LoVo (cell line): ENCODE results near the gene ZNHIT1.

ENCODE experiments used
- DNase-seq: peaks from one replicate; pipeline ENCODE4 v3.0.0-alpha.2; 2016; ENCODE audit warnings: low spot score

ZNHIT1 gene

DNA sequence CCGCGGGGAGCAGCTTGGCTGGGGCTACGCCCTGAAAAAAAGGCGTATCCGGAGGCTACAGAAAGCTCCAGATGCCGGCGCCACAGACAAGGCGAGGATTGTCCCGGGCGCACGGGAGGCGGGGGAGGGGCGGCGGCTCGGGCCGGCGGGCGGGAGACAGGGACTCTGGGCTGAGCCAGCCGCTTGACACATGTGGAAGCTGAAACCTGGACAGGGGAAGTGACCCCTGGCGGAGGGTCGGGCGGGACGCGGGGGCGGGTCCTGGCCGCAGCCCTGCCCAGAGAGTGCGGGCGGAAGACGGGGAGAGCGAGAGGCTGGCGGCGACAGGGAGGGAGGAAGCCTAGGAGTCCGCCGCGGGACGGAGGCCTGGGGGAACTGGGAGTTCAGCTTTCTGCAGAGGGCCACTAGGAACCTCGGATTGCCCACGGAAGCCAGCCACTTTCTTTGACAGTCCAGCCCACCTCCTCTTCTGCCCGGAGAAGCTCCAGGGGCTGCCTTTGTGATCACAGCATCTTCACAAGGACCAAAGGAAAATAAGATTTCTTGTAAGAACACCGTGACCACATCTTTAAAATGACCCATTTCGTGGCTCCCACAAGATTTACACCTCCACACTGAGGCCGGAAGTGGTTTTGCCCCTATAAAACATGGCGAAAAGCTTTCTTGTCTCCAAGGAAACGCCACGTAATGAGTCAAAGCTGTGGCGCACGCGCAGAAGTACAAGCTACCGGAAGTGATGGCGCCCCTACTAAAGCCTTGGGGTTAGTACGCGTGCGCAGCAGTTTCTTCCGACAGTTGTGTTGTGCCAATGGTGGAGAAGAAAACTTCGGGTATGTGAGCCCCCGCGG is at the start of gene ZNHIT1, which contains the start of gene PLOD3:
ZNHIT1 (plus strand) TSS at position 778 of the 848 bp plus-strand sequence; CDS start at position 809, 31 bp downstream.
PLOD3 (minus strand) TSS at position 194 of the 848 bp plus-strand sequence. CDS start 307 bp downstream, outside the sequence.
- peak; percentile 100 for DNase-seq

DNA sequence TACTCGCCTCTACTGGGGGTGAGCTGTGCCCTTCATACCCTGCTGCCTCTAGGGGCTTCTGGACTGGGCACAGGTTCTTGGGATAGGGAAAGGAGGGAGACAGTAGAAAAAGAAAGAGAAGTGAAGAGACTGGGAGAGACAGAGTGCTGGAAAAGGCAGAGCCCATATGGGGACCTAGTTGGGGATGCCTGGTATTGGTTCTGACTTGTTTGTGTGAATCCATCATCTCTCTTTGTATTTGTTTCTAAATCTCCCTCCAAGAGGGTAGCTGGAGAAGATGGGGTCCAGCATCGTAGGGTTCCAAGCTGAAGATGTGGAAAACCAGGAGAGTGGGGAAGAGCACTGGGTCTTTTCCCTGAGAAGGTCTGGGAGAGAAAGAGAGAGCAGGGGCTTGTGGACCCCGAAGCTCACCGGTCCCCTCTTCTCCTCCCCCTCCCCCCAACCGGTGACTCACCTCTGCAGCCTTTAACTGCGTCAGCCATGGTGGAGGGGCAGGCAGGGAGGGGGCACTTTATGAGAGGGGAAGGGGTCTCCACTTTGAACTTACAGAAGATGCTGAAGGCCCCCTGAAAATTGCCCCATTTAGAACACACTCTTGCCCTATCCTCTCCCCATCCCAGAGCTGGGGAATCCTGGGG is 49.4 kb upstream of the ZNHIT1 start:
- DNase-seq, result no peak

DNA sequence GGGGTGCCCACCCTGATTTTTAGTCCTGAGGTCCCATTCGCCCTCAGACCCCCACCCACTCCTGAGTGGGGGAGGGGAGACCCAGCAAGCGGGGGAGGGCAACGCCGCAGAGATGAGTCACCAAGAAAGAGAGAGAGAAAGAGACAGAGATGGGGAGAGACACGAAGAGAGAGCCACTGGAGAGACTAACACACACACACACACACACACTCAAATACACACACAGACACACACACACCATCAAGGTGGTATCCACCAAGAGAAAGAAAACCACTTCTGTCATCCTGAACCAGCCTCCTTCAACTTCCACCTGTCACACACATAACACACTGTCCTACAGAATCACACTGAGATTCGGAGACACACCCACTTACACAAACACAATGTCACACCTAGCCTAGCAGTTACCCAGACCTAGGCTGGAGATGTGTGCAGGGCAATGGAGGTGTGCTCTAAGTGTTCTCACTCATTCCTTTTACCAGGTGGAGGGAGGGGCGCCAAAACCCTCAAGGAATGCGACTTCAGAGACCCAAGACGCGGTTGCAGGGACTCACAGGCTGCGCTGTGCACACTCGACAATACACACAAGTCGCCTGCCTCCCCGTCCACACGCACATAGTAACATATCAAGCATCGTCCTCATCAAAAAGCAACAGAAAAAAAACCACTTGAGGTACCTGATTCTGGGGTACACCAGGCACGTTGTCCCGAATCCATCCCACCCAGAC is 48.7 kb upstream of the ZNHIT1 start:
- no peak for DNase-seq

DNA sequence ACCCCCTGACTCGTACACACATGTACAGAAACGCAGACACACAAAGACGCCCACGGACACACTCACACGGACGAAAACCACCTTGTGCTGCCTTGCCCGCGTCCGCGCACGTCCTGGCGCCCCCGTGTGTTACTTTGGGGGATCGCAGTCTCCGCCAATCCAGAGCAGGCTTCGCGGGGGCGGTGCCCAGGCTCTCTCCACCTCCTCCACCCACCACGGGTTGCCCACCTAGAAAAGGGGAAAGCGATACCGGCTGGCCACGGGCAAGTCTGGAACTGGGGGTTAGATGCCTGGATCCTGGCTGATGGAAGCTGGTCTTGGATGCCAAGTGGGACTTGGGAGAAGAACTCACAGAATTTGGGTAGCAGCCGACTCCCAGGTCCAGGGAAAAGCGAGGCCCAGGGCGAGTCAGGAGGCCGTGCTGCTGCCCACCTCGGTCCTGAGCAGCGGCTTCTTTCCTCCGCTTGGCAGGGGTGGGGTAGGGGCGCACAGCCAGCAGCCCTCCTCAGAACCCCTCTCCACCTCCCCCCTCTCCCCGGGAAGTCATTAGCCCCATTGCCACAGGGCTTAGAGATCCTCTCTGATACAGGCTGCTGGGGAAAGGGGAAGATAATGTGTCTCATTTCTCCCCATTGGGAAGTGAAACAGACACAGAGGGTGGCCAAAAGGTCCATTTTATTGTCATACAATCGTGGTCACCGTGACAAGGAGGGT is 48.0 kb upstream of the ZNHIT1 start:
- peak; percentile 75 for DNase-seq

DNA sequence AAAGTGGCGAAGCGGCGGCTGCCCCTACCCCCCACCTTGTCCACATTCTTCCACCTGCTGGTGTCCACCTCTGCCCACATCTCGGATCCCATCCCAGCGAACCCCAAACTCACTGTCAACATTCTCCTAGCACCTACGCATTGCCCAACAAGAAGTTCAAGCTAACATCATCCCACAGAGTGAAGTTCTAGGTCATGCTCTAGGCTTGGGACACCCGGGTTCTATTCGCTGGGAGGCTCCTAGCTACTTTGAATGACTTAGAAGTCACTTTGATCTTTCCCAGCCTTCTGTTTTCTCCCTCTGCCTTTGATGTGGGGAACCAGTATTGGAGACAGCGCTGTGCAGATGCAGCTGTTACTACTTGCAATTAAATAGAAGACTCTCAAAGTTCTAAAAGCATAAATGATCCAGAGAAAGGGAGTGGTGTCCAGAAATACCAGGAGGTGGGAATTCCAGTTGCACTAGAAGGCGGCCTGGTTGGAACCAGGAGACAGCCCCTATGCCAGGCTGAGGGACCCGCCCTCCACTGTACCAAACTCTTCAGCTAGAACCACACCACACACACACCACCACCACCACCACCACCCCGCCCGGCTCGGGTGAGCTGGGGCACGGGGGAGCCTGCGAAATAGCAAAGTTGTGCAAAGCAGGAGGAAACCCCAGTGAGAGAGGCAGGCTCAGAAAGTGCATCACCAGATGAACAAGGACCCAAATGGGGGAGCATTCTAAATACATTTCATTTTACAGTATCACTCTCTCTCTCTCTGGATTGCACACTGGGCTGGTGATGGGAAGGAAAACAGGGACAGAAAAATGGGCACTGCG is 47.1 kb upstream of the ZNHIT1 start:
- DNase-seq, result no peak

DNA sequence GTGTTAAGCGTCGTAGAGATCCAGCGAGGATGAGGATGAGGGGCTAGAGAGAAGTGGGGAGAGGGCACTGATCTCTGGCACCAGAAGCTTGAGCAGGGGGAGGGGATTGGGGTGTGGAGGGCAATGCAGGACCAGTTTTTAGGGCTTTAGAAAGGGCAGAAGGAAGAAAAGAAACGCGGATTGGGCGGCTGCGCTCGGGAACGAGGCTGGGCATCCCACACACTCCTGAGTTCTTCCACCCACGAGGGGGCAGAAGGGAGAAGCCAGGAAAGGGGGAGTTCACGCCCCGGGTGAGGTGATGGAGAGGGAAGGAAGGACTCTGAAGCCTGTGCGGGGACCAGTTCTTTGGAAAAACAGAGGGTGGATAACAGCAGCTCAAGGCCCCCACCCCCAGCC is 46.5 kb upstream of the ZNHIT1 start:
- no peak for DNase-seq

DNA sequence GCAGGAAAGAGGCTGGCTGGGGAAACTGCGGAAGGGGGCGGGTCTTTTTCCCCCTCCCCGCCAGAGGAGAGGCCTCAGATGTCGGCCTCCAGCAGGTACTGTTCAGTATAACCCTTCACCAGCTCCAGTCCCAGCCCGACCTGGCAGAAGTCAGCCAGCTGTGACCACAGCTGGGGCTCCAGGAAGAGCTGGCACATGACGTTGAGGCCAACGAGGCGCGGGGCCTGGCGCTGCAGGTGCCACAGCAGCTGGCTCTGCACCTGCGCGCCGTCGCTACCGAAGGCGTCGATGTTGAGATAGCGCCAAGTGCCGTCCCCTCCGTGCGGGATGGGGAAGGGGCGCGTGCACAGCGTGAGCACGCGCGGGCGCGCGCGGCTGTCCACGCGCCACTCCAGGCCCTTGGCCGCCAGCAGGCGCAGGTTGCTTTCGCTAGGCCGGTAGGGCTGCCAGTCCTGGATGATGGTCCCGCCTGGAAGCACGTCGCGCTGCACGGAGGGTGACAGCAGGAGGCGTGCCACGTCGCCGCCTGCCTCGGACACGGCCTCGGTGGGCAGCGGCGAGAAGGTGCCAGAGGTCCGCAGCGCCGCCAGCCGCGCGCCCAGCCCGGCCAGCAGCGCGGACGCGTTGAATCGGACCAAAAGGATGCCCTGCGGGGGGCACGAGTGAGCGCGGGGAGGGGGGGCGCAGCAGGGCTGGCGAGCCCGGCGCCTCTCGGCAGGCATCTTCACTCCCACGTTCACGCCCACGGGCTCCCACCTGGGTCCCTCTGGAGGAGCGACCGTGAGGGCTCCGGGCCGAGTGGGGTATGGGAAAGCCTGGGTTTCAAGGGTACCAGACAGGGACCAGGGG is 45.7 kb upstream of the ZNHIT1 start:
- no peak for DNase-seq

DNA sequence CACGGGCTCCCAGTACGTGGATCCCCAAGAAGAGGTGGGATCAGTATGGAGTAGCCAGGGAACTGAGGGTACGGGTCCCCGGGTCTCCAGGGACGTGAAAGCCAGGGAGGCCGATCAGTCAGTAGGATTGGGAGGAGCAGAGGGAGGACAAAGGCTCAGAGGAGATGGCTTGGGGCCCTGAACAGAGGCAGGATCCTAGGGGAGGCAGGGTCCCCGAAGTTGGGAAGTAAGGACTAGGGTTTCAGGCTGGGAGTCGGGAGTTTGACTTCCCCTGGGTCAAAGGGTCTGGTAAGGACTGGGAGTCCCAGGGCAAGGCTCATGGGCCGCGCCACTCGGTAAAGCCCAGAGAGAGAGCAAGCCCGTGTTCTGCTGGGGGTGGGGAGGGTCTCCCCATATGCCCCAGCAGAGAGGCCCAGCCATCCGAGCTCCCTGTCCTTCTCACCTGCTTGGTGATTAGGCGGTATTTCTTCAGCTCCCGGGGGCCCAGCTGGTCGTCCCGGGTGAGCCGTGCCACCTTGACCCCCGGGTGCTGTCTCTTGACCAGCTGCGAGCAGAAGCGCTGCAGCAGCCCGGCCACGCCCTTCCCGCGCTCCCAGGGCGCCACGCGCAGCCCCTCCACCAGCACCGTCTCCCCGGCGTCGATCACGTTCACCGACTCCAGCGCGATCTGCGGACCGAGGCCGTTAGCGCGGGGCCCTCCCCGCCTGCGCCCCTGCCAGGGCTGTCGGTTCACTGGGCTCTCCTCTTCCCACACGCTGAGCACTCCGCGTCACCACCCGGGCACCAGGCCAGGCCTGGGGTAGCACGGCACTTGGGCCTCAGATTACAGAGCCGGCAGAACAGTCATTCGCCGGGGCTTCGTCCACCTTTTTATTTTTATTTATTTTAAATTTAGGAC is 44.9 kb upstream of the ZNHIT1 start:
- peak; percentile 74 for DNase-seq

DNA sequence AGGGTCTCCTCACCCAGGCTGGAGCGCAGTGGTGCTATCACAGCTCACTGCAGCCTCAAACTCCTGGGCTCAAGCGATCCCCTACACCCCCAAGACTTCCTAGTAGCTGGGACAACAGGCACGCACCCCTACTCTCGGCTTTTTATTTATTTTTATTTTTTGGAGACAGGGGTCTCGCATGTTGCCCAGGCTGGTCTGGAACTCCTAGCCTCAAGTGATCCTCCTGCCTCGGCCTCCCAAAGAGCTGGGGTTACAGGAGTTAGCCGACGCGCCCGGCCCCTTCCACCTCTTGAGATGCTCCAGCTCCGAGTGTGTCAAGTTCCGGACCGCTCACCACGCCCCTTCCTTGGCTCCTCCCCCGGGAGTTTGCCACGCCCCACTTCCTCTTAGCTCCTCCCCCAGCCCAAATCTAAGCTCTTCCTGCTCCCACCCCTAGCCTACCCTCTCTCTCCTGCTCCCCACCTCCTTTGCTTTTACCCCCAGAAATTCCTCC is 44.2 kb upstream of the ZNHIT1 start:
- DNase-seq, result peak; percentile 46

DNA sequence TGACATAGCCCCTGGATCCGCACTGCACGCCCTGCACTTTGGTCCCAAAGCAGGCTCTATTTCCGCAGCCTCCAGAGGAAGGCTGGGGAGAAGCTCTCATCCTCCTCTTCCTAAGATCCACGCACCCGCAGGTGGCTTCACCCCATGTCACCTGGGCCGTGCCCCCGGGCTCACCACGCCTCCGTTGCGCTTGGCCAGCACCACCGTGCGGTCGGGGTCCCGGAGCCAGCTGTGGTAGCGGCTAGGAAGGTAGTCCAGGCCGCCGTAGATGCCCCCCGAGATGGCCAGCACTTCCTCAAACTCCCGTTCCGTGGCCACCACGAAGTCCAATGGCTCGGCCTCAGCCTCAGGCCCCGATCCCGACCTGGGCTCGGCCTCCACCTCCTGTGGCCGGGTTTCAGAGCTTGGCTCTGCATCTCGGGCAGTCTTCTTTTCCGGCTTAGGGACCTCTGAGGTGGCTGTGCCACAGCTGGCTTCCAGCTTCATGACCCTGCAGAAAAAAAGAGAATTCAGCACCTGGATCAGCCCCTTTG is 43.6 kb upstream of the ZNHIT1 start:
- DNase-seq, result no peak

DNA sequence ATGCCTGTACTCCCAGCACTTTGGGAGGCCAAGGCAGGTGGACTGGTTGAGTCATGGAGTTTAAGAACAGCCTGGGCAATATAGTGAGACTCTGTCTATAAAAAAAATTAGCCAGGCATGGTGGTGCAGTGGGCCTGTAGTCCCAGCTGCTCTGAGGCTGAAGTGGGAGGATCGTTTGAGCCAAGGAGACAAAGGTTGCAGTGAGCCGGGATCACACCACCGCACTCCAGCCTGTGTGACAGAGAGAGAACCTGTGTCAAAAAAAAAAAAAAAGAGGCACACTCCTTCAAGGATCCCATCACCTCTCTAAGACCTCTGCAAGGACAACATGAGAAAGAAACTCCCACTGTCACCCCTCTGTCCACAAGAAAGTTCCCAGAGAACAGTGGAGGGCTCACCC is 42.3 kb upstream of the ZNHIT1 start:
- DNase-seq, result no peak

DNA sequence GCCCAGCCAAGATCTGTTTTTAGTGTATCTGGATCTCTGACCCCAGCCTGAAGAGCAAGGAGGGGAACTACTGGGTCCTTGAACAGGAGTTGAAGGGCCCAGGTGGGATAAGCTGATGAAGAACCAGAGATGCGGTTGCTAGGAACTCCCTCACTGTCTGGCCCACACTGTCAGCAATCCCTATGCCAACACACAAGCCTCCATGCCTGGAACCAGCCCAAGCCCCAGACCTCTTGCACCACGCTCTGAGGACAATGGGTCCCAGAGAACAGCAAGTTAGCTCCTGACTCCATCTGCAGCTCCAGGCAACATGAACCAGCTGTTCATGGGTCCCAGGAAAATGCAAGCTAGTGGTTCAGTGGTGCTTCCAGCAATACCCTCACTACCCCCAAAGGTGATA is 40.3 kb upstream of the ZNHIT1 start:
- no peak for DNase-seq

DNA sequence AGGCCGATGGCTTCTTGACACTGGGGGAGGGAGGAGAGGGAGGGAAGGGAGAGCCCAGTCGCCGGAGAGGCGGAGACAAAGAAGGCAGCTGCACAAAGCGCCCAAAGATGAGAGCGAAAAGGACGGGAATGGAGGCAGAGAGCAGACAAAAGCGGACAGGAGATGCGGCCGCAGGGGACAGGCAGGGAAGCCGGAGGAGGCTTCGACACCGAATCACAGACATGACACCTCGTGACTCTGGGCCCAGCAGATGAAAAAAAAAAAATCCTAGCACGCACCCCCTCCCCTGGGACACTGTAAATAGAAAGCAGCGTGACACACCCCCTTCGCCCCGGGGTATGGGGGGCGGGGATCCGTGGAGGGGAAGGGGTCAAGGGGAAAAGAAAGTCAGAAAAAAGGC is 38.8 kb upstream of the ZNHIT1 start:
- no peak for DNase-seq

DNA sequence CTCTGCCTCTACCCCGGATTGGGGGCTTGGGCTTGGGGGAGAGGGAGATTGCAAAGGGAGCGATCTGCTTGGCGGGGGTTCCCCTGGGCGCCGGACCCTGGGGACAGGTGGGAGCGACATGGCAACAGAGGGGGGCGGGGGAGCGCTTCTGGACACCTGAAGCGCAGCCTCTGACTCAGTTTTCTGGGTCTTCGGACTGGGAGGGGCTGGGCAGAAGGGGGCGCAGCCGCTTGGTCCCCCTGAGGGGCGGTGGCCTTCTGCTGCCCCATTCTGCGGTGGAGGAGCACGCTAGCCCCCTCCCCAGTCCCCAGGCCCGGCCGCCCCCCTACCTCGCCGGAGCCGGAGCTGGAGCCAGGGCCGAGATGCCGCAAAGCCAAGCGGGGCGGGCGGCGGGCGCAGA is 38.3 kb upstream of the ZNHIT1 start:
- no peak for DNase-seq

DNA sequence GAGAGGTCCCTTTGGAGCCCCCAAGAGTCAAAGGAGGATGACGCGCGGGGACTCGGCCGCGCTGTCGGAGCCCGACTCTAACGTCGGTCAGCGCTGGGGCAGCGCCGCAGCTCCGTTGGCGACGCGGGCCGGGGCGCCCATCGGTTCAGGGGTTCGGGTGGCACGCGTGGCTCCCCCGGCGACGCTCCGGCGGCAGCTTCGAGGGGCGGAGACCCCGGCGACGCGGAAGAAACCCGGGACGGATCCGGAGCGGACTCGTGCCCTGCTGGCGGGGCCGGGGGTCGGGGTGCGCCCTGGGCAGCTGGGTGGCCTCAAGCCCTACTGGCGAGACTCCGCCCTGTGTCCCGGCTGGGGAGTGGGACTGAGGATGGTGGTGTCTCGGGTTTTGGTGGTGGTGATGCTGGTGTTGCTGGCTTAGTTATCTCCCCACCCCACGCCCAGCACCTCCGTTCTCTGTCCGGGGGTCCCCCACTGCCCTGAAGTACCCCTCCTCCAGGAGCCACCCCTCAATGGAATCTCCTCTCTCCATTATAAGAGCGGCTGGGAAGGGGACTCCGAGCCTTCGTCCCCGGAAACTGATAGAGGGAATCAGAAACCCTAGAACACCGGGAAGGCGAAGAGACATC is 37.7 kb upstream of the ZNHIT1 start, which contains the start of gene NAT16:
NAT16 (minus strand) TSS at position 164 of the 626 bp plus-strand sequence. CDS start 5,486 bp downstream, outside the sequence.
- DNase-seq, result no peak

DNA sequence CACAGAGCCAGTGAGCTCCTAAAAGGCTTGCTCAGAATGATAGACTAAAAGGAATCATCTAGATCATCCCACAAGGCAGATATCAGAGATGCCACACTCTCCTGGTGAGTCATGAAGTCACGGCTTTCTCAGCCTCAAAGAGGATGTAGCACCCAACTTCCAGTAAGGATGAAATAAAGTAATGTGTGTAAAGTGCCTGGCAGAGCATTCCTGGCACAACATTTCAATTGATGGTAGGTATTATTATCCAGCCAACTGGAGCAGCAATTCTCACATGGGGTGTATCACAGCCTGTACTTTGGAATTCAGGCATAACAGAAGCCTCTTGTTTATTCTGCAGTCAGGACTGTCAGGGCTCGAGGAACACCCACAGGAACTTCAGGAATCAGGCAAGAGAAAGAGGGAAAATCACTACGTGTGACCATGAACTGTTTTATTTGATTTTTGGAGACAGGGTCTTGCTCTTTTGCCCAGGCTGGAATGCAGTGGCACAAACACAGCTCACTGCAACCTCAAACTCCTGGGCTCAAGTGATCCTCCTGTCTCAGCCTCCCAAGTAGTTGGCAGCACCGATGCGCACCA is 32.6 kb upstream of the ZNHIT1 start:
- no peak for DNase-seq

DNA sequence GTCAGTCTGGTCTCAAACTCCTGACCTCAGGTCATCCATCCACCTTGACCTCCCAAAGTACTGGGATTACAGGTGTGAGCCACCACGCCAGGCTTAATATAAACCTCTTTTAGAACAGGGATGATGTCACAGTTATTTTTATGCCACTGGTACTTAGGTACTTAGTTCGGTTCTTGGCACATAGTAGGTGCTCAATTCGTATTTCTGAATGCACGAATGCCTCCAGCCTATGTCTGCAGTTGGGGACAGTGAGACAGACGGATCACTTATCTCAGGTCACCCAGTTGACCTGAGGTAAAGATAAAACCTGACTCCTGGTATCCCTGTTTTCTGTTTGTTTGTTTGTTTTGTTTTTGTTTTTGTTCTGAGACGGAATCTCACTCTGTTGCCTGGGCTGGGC is 31.8 kb upstream of the ZNHIT1 start:
- DNase-seq, result no peak
